Keratinocyte (primary cell): Measurements from ENCODE around the gene JMJD7. TPM values are rescaled to one million over a fixed set of nuclear protein-coding genes. Genes with fewer than 3 reads are reported as not detected.
A peak's percentile ranks its signal among the peaks of the same experiment; 100 is the strongest.

Experiments used
- DNase-seq: peaks from one replicate; pipeline ENCODE4 v3.0.0-alpha.2; 2011; ENCODE audit warnings: low read depth, missing footprints, low spot score
- FAIRE-seq: peaks from 2 replicates; lab custom pipeline; 2011; peaks lifted over from hg19 to GRCh38; lab: Jason Lieb, UNC
- H2AFZ ChIP-seq: 2 replicates; pipeline ENCODE4 v1.6.0; 2012; ENCODE audit warnings: low read length, control low read depth, inconsistent platforms; ENCODE audit not compliant: control insufficient read depth
- H3K27ac ChIP-seq: 2 replicates; pipeline ENCODE4 v1.5.1; 2011; ENCODE audit warnings: low read length; ENCODE audit not compliant: control insufficient read depth, insufficient read depth
- H3K27me3 ChIP-seq: 3 replicates; pipeline ENCODE4 v1.6.0; 2011; ENCODE audit warnings: low read length; ENCODE audit not compliant: control insufficient read depth, insufficient read depth; ENCODE audit errors: extremely low read depth
- H3K36me3 ChIP-seq, 2 experiments: 2 replicates in 1 of 2; 3 replicates in 1 of 2; pipeline ENCODE4 v1.5.1; 2011; ENCODE audit warnings: low read length in 2 of 2, mild to moderate bottlenecking in 1 of 2; ENCODE audit not compliant: control insufficient read depth in 2 of 2, insufficient read depth in 2 of 2; ENCODE audit errors: extremely low read depth in 1 of 2
- H3K4me1 ChIP-seq: 3 replicates; pipeline ENCODE4 v1.5.1; 2011; ENCODE audit warnings: low read length; ENCODE audit not compliant: control insufficient read depth, insufficient read depth; ENCODE audit errors: extremely low read depth
- H3K4me2 ChIP-seq: 3 replicates; pipeline ENCODE4 v1.6.0; 2011; ENCODE audit warnings: low read depth, low read length; ENCODE audit not compliant: control insufficient read depth, insufficient read depth; ENCODE audit errors: extremely low read depth
- H3K4me3 ChIP-seq, 3 experiments: fragments of 200-600 bp in 1 of 3; sonication (generic) in 1 of 3; 2 replicates in 2 of 3; 3 replicates in 1 of 3; pipeline ENCODE4 v1.5.1; 2011 to 2016; ENCODE audit warnings: low read length in 3 of 3, mild to moderate bottlenecking in 3 of 3, control low read depth in 2 of 3, inconsistent platforms in 1 of 3, low read depth in 1 of 3, mixed read lengths in 1 of 3, mixed run types in 1 of 3, moderate library complexity in 1 of 3; ENCODE audit not compliant: control insufficient read depth in 2 of 3, insufficient read depth in 2 of 3; ENCODE audit errors: extremely low read depth in 1 of 3
- H3K79me2 ChIP-seq: 2 replicates; pipeline ENCODE4 v1.6.0; 2012; ENCODE audit warnings: low read length; ENCODE audit not compliant: control insufficient read depth, insufficient read depth
- H3K9ac ChIP-seq: 3 replicates; pipeline ENCODE4 v1.6.0; 2011; ENCODE audit warnings: low read length; ENCODE audit not compliant: control insufficient read depth, insufficient read depth; ENCODE audit errors: extremely low read depth
- H3K9me1 ChIP-seq: 3 replicates; pipeline ENCODE4 v1.6.0; 2011; ENCODE audit warnings: low read length; ENCODE audit not compliant: control insufficient read depth, insufficient read depth; ENCODE audit errors: extremely low read depth
- H3K9me3 ChIP-seq: 2 replicates; pipeline ENCODE4 v1.5.1; 2012; ENCODE audit warnings: low read depth, low read length; ENCODE audit not compliant: control insufficient read depth
- H4K20me1 ChIP-seq: 3 replicates; pipeline ENCODE4 v1.6.0; 2011; ENCODE audit warnings: low read length; ENCODE audit not compliant: control insufficient read depth, insufficient read depth; ENCODE audit errors: extremely low read depth
- CTCF ChIP-seq, 3 experiments: IDR thresholded peaks in 1 of 3; conservative IDR thresholded peaks in 1 of 3; optimal IDR thresholded peaks in 1 of 3; 2 replicates in 2 of 3; 3 replicates in 1 of 3; pipeline versions ENCODE3 to v1.5.1; 2011; ENCODE audit warnings: low read length in 3 of 3, mild to moderate bottlenecking in 3 of 3, moderate library complexity in 2 of 3, control low read depth in 1 of 3, inconsistent platforms in 1 of 3; ENCODE audit not compliant: insufficient read depth in 2 of 3; ENCODE audit errors: extremely low read depth in 1 of 3
- EZH2 ChIP-seq: IDR thresholded peaks from one replicate; pipeline ENCODE4 v1.6.1; 2012; ENCODE audit warnings: inconsistent platforms, mild to moderate bottlenecking, low read length, moderate library complexity
- dilution Hi-C: fragments of 300-500 bp; cut with MboI; formaldehyde crosslinking; loops from one replicate; pipeline ENCODE4 v1.7.0; 2020; ENCODE audit warnings: low sequenced_read_pairs; ENCODE audit not compliant: extremely low pct_ligation_motif_present
- polyA plus RNA-seq, 5 experiments: library from polyadenylated mRNA; depleted of rRNA in 3 of 5; stranded (reverse) in 3 of 5; stranded (forward) in 1 of 5; unstranded in 1 of 5; fragments of >200 nt; gene quantifications; 1 replicate in 1 of 5; 2 replicates in 3 of 5; 3 replicates in 1 of 5; pipeline versions ENCODE4 v1.2.1 to v1.2.3, GENCODE V29; 2011 to 2012; ENCODE audit warnings: missing spikeins in 2 of 5, low read depth in 1 of 5, low replicate concordance in 1 of 5

Gene JMJD7
- polyA plus RNA-seq, 1 donor (not counting 4 experiments of a cell fraction or from before 2014, with no cell fraction given), result 8.2 TPM

GRCh38 chr15:41789236-41789635 is 38.7 kb upstream of the JMJD7 start:
- Histone ChIP-seq H3K4me1 (peaks cover 66% of the 10 kb centered on the region), H3K79me2 (peaks cover 86% of the 10 kb centered on the region), H3K27ac (peak overlapping the region; percentile 59), H3K4me2 (peak overlapping the region; percentile 40), H2AFZ (no peak overlapping the region), H3K9ac (peak overlapping the region; percentile 7), H3K4me3 (no peak overlapping the region), H3K27me3 (no peaks in the 10 kb centered on the region), H3K36me3 (peaks cover 8 to 10% of the 10 kb centered on the region in 2 experiments), H3K9me1 (no peaks in the 10 kb centered on the region), H3K9me3 (no peaks in the 10 kb centered on the region), H4K20me1 (no peaks in the 10 kb centered on the region)
- FAIRE-seq, result peak; percentile 9
- no peak for TF ChIP-seq CTCF (optimal IDR thresholded peaks at IDR 0.05 in 1 of 3, IDR thresholded peaks at IDR 0.05 in 1 of 3, conservative IDR thresholded peaks at IDR 0.05 in 1 of 3; ENCODE audit: extremely low read depth in 1 of 3, insufficient read depth in 2 of 3, low read length in 3 of 3)
- TF ChIP-seq EZH2, result no peak
- dilution Hi-C loops, result no loop called here
- DNase-seq, result no peak

- FAIRE-seq (no peak), DNase-seq (no peak)
- Histone ChIP-seq H3K36me3 (peaks cover 8 to 10% of the 10 kb centered on the region in 2 experiments), H3K4me2 (peak overlapping the region; percentile 40), H3K9me1 (no peaks in the 10 kb centered on the region), H3K9ac (no peak overlapping the region), H3K27ac (peak overlapping the region; percentile 59), H3K27me3 (no peaks in the 10 kb centered on the region), H2AFZ (no peak overlapping the region), H4K20me1 (no peaks in the 10 kb centered on the region), H3K9me3 (no peaks in the 10 kb centered on the region), H3K4me1 (peaks cover 70% of the 10 kb centered on the region), H3K79me2 (peaks cover 87% of the 10 kb centered on the region), H3K4me3 (no peak overlapping the region)
- TF ChIP-seq CTCF (optimal IDR thresholded peaks at IDR 0.05 in 1 of 3, IDR thresholded peaks at IDR 0.05 in 1 of 3, conservative IDR thresholded peaks at IDR 0.05 in 1 of 3; ENCODE audit: extremely low read depth in 1 of 3, insufficient read depth in 2 of 3, low read length in 3 of 3), result no peak
- TF ChIP-seq EZH2, result no peak
- dilution Hi-C loops, result no loop called here
Observed at GRCh38 chr15:41789662-41790061, 38.2 kb upstream of the JMJD7 start.
